ENCODE measurements around the gene RNF145.

DNA sequence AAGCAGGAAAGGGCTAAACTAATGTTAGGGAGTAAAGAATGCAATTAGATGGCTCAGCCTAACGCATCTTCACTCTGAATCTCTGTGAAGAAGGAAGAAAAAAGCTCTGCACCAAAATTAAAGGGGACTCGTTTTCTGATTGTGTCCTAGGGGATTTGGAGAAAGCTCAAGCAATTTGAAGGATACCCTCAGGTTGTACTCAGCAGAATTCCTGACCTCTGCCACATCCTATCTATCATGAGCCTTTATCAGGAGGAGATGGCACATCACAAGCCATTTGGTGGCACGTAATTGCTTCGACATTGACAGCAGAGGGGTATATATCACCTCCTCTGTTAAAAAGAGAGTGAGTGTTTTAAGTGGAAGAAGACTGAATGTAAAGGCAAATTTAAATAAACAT lies 77.4 kb downstream of the RNF145 start:
- TF ChIP-seq, protein P1, sequence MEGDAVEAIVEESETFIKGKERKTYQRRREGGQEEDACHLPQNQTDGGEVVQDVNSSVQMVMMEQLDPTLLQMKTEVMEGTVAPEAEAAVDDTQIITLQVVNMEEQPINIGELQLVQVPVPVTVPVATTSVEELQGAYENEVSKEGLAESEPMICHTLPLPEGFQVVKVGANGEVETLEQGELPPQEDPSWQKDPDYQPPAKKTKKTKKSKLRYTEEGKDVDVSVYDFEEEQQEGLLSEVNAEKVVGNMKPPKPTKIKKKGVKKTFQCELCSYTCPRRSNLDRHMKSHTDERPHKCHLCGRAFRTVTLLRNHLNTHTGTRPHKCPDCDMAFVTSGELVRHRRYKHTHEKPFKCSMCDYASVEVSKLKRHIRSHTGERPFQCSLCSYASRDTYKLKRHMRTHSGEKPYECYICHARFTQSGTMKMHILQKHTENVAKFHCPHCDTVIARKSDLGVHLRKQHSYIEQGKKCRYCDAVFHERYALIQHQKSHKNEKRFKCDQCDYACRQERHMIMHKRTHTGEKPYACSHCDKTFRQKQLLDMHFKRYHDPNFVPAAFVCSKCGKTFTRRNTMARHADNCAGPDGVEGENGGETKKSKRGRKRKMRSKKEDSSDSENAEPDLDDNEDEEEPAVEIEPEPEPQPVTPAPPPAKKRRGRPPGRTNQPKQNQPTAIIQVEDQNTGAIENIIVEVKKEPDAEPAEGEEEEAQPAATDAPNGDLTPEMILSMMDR (IDR thresholded peaks at IDR 0.05 in 4 of 5, conservative IDR thresholded peaks at IDR 0.05 in 1 of 5), result no peak
- TF ChIP-seq POLR2A (IDR thresholded peaks at IDR 0.05), result no peak
